ES-I3 (cell line): ENCODE data around the gene PYGL.
"Not testable (repeated sequence)": the region's sequence is repeated elsewhere in the genome, so short reads cannot be mapped to it uniquely, and the experiment has no call there.

Experiments used
- H3K36me3 ChIP-seq: 2 replicates; pipeline ENCODE4 v1.6.1; 2013; ENCODE audit warnings: mild to moderate bottlenecking, low read length, control low read depth, moderate library complexity; ENCODE audit not compliant: insufficient read depth
- H3K4me1 ChIP-seq: 2 replicates; pipeline ENCODE4 v1.6.1; 2013; ENCODE audit warnings: mild to moderate bottlenecking, control low read depth, low read length; ENCODE audit not compliant: insufficient read depth
- H3K9ac ChIP-seq: 2 replicates; pipeline ENCODE4 v1.6.1; 2013; ENCODE audit warnings: low read depth, mild to moderate bottlenecking, low read length, moderate library complexity
- H3K9me3 ChIP-seq: 2 replicates; pipeline ENCODE4 v1.6.1; 2013; ENCODE audit warnings: mild to moderate bottlenecking, low read length, moderate library complexity; ENCODE audit not compliant: control insufficient read depth, insufficient read depth

PYGL gene

DNA sequence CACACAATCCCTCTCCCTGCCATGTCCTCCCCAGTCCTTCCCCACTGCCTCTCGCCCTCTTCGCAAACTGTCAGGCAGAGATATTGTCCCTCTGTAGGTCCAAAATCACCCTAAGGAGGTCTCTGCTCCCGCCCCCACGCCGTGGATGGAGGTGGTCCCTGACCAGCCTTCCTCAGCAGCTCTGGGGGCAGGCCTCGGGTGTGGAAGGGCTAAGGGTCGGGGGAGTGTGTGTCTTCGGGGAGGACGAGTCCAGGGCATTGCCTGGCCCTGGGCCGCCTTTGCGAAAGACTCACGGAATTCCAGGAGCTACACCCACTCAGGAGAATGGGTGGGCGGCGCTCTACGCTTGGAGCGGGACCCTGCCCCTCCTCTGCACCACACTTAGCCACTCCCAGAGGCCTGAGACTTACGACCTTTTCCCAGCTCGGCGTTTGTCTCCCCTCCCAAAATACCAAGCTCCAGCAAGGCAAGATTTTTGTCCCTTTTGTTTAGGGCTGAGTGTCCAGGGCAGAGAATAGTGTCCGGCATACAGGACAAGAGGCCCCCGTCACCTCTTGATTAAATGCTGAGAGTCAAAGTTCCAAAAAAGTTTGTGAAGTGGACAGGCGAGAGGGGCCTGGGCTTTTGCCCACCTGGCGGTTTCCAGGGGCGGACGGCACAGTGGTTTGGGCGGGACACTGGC, 881 bp downstream of the PYGL start:
- Histone ChIP-seq H3K4me1 (no peaks in the 10 kb centered on the region), H3K9me3 (no peaks in the 10 kb centered on the region), H3K9ac (peak overlapping the region; percentile 74), H3K36me3 (peaks cover 4% of the 10 kb centered on the region; the same call in 1 of the 2 replicates)

DNA sequence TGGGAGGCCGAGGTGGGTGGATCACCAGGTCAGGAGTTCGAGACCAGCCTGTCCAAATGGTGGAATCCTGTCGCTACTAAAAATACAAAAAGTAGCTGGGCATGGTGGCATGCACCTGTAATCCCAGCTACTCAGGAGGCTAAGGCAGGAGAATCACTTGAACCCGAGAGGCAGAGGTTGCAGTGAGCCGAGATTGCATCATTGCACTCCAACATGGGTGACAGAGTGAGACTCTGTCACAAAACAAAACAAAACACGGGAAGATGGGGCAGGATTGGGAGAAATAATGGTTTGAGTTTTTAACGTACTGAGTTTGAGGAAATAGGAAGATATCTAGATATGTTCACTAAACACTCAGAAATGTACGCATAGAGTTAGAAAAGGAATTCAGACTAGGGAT, 2.6 kb downstream of the PYGL start:
- H3K9ac ChIP-seq, H3K4me1 ChIP-seq, H3K36me3 ChIP-seq, H3K9me3 ChIP-seq: not testable (repeated sequence)

DNA sequence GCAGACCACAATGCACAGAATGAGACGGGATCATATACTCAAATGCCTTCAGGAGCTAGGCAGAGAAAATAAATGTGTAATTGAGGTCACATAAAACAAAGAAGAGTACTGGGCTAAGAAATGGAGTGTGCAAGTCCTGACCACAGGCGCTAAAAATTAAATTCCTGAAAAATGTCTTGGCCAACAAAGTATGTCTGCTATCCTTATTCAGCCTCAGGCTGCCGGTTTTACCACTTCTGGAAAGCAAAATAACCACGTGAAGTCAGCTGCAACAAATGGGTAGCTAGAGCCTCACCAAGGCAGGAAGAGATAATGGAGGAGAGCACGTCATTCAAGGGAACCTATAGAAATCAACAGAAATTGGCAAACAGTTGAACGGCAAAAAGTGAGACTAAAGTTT, 3.1 kb downstream of the PYGL start:
- Histone ChIP-seq H3K36me3 (peaks cover 4% of the 10 kb centered on the region; the same call in 1 of the 2 replicates), H3K9ac (no peak overlapping the region), H3K9me3 (no peaks in the 10 kb centered on the region), H3K4me1 (peaks cover 4% of the 10 kb centered on the region)

DNA sequence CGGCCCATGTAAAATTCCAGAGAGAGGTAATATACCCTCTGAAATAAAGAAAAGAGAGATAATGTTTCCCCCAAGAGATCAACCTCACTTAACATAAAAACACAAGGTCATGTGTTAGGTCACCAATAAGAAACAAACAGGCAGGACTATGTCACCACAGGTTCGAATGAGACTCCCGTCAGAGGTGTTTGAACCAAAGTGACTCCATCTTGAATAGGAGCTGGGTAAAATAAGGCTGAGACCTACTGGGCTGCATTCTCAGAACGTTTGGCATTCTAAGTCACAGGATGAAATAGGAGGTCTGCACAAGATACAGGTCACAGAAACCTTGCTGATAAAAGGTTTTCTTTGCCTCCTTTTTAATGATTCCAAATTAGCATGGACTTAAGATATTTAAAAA, 6.5 kb downstream of the PYGL start:
- peaks cover 4% of the 10 kb centered on the region for H3K4me1 ChIP-seq
- H3K9me3 ChIP-seq: no peaks in the 10 kb centered on the region
- peaks cover 4% of the 10 kb centered on the region; the same call in 1 of the 2 replicates for H3K36me3 ChIP-seq
- H3K9ac ChIP-seq: no peak overlapping the region

DNA sequence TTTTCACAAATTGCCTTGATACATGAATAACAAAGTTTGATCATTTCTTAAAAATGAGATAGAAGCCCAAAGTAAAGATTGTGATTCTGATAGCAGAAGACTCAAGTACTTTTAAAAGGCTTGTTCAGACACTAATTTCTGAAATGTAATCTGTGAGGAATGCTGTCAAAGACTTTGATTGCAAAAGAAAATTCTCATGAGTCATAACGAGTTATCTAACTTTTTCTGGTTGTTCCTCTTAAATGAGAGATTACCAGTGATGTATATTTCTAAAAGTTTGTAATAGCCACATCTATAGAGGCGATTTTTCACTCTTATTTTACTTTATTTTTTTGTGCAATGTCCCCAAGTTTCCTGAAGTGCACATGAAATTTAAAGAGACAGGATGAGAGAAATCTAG, 7.0 kb downstream of the PYGL start:
- H3K4me1 ChIP-seq: peaks cover 4% of the 10 kb centered on the region
- peaks cover 3% of the 10 kb centered on the region; the same call in 1 of the 2 replicates for H3K36me3 ChIP-seq
- H3K9me3 ChIP-seq: no peaks in the 10 kb centered on the region
- no peak overlapping the region for H3K9ac ChIP-seq

DNA sequence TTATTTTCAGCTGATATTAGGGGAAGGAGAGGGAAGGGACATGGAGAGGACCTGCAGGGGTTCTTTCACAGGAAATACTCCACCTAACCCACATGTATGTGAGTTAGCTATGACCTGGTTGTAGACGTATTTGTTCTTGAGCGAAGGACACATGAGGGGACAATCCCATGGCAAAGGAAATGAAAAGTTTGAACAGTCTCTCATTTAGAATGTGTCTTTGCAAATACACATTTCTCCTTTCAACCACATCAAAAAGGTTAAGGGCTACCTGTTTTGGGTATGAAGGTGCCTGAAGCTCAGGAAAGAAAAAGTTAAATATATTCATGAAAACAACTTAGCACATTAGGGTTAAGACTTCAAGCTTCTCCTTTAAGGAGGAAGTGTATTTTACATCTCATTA, 7.4 kb downstream of the PYGL start:
- Histone ChIP-seq H3K9ac (no peak overlapping the region), H3K36me3 (no peaks in the 10 kb centered on the region), H3K9me3 (no peaks in the 10 kb centered on the region), H3K4me1 (peaks cover 4% of the 10 kb centered on the region)

DNA sequence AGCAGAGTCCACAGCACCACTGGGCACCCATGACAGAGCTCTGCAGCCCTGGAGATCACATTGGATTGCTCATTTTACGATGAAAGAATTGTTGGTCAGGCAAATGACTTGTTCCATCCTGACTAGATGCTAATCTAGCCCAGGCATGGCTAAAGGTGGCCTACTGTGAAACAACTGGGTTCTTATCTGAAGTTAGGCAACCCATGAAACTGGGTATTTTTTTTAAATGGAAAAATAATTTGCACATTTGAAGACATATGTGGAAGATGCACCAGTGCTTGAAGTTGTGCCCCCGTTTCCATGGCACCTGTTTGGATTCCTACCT, 8.3 kb downstream of the PYGL start:
- no peaks in the 10 kb centered on the region for H3K9me3 ChIP-seq
- peaks cover 4% of the 10 kb centered on the region for H3K4me1 ChIP-seq
- H3K36me3 ChIP-seq: 0 out of 2 replicates have a peak, but pooled peaks cover 1% of the 10 kb centered on the region
- H3K9ac ChIP-seq: no peak overlapping the region

DNA sequence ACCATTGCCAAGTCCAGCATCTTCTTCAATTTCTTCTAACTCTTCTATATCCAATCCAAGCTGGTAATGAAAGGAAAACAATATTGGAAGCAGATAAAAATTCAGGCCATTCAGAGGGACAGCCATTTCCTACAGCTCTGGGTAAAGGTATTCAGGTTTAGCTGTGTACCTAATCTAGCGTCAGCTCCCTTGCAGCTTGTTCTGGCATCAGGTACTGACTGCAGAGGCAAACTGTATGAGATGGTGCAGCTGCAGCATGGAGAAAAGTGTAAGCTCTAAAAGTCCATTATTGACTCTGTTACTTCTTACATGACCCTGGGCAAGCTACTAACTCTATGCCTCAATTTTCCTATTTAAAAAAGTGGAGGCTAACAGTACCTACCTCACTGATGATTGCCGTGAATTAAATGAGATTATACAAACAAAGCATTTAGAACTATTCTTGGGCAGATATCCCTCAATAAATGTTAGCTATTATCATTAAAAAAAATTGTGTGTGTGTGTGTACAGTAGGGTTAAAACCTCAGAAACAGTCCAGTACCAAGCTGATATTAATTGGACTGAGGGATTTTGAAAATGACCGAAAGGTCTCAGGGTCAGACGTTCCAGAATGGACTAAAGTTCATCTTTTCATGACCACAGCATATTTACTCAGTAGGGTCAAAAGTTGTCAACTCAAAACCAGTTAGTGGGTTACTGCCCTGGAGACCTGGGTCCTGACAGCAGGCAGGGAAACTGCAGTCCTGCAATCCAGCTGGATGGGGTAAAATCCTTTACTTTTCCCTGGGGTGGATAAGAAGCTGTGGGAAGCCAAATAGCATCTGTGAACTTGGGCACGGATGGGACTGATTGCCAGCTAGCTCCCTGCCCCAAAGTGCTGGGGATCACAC, 8.9 kb downstream of the PYGL start:
- no peaks in the 10 kb centered on the region for H3K9me3 ChIP-seq
- 0 out of 2 replicates have a peak, but pooled peaks cover 2% of the 10 kb centered on the region for H3K36me3 ChIP-seq
- no peak overlapping the region for H3K9ac ChIP-seq
- H3K4me1 ChIP-seq: peaks cover 4% of the 10 kb centered on the region

DNA sequence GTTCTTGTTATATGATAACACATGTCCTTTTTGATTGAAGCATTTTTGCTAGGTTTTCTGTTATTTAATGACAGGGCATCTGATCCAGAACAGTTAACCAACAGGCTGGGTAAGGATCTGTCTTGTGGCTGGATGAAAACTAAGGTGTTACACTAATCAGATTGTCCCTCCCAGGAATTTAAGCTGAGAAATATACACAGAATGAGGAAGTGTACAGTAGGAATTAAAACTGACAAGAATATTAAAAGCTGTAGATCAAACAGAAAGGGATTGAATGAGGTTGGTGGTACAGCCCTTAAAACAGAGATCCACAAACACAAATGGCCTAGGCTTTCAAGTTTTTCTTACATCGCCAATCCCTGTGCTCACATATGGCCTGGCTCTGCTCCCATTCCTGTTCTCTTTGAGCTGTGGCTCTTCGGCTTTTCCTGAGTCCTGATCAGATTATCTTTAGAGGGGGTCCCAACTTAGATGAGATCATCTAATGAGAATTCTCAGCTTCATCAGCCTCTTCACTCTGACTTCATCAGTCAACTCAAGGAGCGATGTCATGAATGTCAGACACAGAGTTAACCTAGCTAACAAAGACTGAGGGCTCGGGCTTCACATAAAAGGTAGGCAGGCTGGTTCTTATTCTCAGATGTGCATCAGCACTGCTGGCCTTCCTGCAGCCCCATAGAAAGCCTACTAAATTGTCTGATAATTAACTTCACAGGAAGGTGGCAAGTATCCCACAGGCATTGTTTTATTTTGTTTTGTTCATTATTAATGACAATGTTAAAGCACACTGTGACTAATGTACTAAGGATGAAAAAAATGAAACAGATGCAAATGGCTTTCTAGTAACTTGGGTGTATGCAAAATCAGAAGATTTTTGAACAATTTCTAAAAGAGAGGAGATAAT, 11.4 kb downstream of the PYGL start:
- H3K9ac ChIP-seq: no peak overlapping the region
- H3K4me1 ChIP-seq: peaks cover 4% of the 10 kb centered on the region
- peaks cover 10% of the 10 kb centered on the region; the same call in 1 of the 2 replicates for H3K36me3 ChIP-seq
- no peaks in the 10 kb centered on the region for H3K9me3 ChIP-seq

DNA sequence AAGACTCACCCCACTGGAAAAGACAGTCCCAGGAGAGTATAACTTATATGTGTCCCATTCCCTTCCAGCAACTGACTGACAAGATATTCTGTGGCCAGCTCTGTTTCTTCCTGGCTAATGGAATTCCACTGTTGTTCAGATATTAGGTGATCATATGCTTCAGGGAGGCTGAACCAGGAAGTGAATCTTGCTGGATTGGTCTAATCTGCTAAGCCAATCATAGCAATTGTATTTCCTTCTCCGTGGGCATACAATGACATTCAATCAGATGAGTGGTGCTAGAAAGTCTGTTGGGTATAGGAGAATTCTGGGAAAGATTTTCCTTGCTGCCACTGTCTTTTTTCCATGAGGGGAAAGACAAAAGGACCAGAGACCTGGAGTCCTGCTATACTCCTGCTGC, 12.1 kb downstream of the PYGL start:
- Histone ChIP-seq H3K9ac (no peak overlapping the region), H3K36me3 (peaks cover 10% of the 10 kb centered on the region; the same call in 1 of the 2 replicates), H3K4me1 (no peaks in the 10 kb centered on the region)

DNA sequence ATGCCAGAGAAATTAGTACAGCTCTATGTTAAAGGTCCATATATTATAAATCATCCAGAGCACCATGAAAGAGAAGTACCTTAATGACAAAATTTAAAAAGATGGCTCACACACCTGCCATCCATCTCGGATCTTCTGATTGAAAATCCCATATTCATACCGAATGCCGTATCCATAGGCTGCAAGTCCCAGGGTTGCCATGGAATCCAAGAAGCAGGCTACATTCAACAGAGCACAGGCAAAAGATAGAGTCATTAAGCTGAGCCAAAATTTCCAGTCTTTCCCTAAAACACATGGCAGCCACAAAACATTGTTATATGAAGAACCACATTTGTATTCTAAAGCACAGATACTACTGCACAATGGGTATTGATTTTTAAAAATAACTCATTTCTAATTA, 12.7 kb downstream of the PYGL start:
- H3K36me3 ChIP-seq: peaks cover 10% of the 10 kb centered on the region; the same call in 1 of the 2 replicates

More for the DNA sequence above, 12.1 kb downstream of the PYGL start:
- H3K9me3 ChIP-seq: no peaks in the 10 kb centered on the region

DNA sequence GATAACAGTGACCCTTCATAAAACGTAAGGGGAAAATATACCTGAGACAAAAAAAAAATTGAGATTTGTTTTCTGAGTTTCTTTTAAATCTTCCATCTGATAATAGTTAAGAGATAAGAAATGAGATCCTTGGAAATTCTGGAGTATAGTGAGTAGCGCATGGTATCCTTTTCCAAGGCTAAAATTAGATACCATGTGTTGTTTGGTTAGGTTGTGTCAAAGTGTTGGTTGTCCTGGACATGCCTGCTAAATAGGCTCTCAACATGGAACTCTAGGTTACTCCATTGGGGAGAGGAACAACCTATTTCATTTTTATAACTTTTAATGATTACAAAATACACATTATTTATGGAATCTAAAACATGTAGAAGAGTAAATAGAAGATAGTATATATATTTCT, 14.8 kb downstream of the PYGL start:
- Histone ChIP-seq H3K9me3 (no peaks in the 10 kb centered on the region), H3K4me1 (no peaks in the 10 kb centered on the region), H3K36me3 (peaks cover 14% of the 10 kb centered on the region), H3K9ac (no peak overlapping the region)

More for the DNA sequence above, 12.7 kb downstream of the PYGL start:
- Histone ChIP-seq H3K9ac (no peak overlapping the region), H3K9me3 (no peaks in the 10 kb centered on the region), H3K4me1 (no peaks in the 10 kb centered on the region)

DNA sequence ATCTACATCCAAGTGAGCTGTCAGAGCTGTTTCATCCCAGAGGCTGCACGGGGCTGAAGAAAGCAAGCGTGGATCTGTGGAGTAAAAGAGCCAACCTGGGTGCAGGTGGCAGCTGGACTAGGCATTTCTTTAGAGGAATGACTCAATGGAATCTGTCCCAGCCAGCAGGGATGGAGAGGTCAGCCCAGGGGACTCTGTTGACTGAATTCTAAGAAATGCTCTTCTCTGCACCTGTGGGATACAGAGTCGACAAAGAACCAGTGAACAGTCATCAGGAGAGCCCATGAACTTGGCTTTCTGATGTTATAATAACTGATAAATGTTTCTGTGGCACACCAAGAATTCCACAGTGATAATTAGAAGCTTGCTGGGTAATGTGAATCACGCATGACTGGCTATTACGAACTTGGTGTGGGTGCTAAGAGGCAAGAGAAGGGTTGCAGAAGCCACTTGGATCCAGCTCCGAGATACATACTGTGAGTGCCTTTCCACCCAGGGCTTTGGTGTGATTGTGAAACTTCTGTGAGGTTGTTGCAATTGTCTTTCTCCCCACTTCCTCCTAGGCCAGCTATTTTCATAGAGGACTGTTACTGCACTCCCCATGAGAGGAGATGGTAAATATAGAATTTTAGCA, 16.2 kb downstream of the PYGL start:
- no peaks in the 10 kb centered on the region for H3K4me1 ChIP-seq
- H3K9ac ChIP-seq: no peak overlapping the region
- H3K36me3 ChIP-seq: peaks cover 14% of the 10 kb centered on the region
- H3K9me3 ChIP-seq: no peaks in the 10 kb centered on the region
